GM20000 (cell line): ENCODE measurements around the gene LIX1.

Experiments used
- DNase-seq: peaks from one replicate; pipeline ENCODE4 v3.0.0; 2012; ENCODE audit warnings: low spot score
- CTCF ChIP-seq: IDR thresholded peaks from 2 replicates; pipeline ENCODE4 v1.5.1; 2012; ENCODE audit warnings: mild to moderate bottlenecking, control low read depth; ENCODE audit errors: extremely low read depth, missing control alignments

LIX1 gene

GRCh38 chr5:97105501-97106215, 36.8 kb downstream of the LIX1 start:
- no peak for TF ChIP-seq CTCF
- no peak for DNase-seq

GRCh38 chr5:97102010-97102470, 40.4 kb downstream of the LIX1 start:
- DNase-seq, result no peak
- TF ChIP-seq CTCF, result no peak

- TF ChIP-seq CTCF, result no peak
- DNase-seq, result no peak
These were observed 41.1 kb downstream of the LIX1 start for GRCh38 chr5:97101189-97101910.

GRCh38 chr5:97100476-97100875, 41.9 kb downstream of the LIX1 start:
- TF ChIP-seq CTCF, result no peak
- no peak for DNase-seq

GRCh38 chr5:97098922-97099321, 43.5 kb downstream of the LIX1 start:
- no peak for DNase-seq
- no peak for TF ChIP-seq CTCF

- TF ChIP-seq CTCF, result no peak
- DNase-seq, result no peak
These were observed 44.8 kb downstream of the LIX1 start for GRCh38 chr5:97097326-97098230.
